DOHH2 (cell line): ENCODE data around the gene BOD1L2.

Experiments used
- H3F3A ChIP-seq: fragments of 200-600 bp; sonication (generic), shearing (Covaris generic); 2 replicates; pipeline ENCODE4 v1.6.0; 2016; ENCODE audit warnings: antibody characterized with exemption, mild to moderate bottlenecking; ENCODE audit not compliant: control insufficient read depth, insufficient read depth
- H3K27ac ChIP-seq: fragments of 200-600 bp; sonication (generic); 2 replicates; pipeline ENCODE4 v1.5.1; 2014; ENCODE audit warnings: low read depth, mild to moderate bottlenecking, low read length, moderate library complexity
- H3K27me3 ChIP-seq: fragments of 200-600 bp; sonication (generic); 2 replicates; pipeline ENCODE4 v1.6.1; 2014; ENCODE audit warnings: mild to moderate bottlenecking, low read length, mixed read lengths; ENCODE audit not compliant: control insufficient read depth
- H3K36me3 ChIP-seq: fragments of 200-600 bp; sonication (generic); 2 replicates; pipeline ENCODE4 v1.6.1; 2014; ENCODE audit warnings: mild to moderate bottlenecking, low read length, moderate library complexity, mixed read lengths; ENCODE audit not compliant: control insufficient read depth
- H3K4me1 ChIP-seq: fragments of 200-600 bp; sonication (generic); 2 replicates; pipeline ENCODE4 v1.6.1; 2014; ENCODE audit warnings: mild to moderate bottlenecking, low read length, mixed read lengths; ENCODE audit not compliant: control insufficient read depth
- H3K4me2 ChIP-seq: fragments of 200-600 bp; sonication (generic); 2 replicates; pipeline ENCODE4 v1.6.0; 2014; ENCODE audit warnings: mild to moderate bottlenecking, low read length, moderate library complexity
- H3K4me3 ChIP-seq: fragments of 200-600 bp; sonication (generic); 2 replicates; pipeline ENCODE4 v1.5.1; 2014; ENCODE audit warnings: mild to moderate bottlenecking, low read length, mixed read lengths
- H3K79me2 ChIP-seq: fragments of 200-600 bp; sonication (generic); 2 replicates; pipeline ENCODE4 v1.6.1; 2014; ENCODE audit warnings: mild to moderate bottlenecking, low read length, mixed read lengths; ENCODE audit not compliant: control insufficient read depth
- H3K9me2 ChIP-seq: fragments of 200-600 bp; sonication (generic); replicated peaks from 2 replicates; pipeline ENCODE4 v1.6.1; 2014; ENCODE audit warnings: mild to moderate bottlenecking, low read length, mixed read lengths; ENCODE audit not compliant: control insufficient read depth
- H3K9me3 ChIP-seq: fragments of 200-600 bp; sonication (generic); 2 replicates; pipeline ENCODE4 v1.6.1; 2014; ENCODE audit warnings: antibody characterized with exemption, low read length, mixed read lengths; ENCODE audit not compliant: control insufficient read depth, insufficient read depth
- H4K20me1 ChIP-seq: fragments of 200-600 bp; sonication (generic); 2 replicates; pipeline ENCODE4 v1.6.0; 2014; ENCODE audit warnings: low read depth, mild to moderate bottlenecking, antibody characterized with exemption, low read length, moderate library complexity; ENCODE audit not compliant: control insufficient read depth, insufficient read depth
- CTCF ChIP-seq: fragments of 200-600 bp; sonication (generic); IDR thresholded peaks from one replicate; pipeline ENCODE4 v1.5.1; 2014; ENCODE audit warnings: antibody characterized with exemption, mild to moderate bottlenecking, low read depth, low read length; ENCODE audit not compliant: poor library complexity, severe bottlenecking
- EZH2phosphoT487 ChIP-seq: fragments of 200-600 bp; sonication (generic); IDR thresholded peaks from 2 replicates; pipeline ENCODE4 v1.6.1; 2017; ENCODE audit warnings: borderline replicate concordance, mild to moderate bottlenecking, antibody characterized with exemption, low read length, moderate library complexity, mixed read lengths

BOD1L2 gene

GRCh38 chr18:57143265-57143664 lies 3.6 kb upstream of the BOD1L2 start:
- Histone ChIP-seq H3K27ac (no peak overlapping the region), H3K27me3 (peaks cover 10% of the 10 kb centered on the region), H3K9me3 (no peaks in the 10 kb centered on the region), H3K9me2 (no peaks in the 10 kb centered on the region), H3K4me3 (no peak overlapping the region), H3K79me2 (no peaks in the 10 kb centered on the region), H3K36me3 (no peaks in the 10 kb centered on the region), H4K20me1 (no peaks in the 10 kb centered on the region), H3F3A (no peaks in the 10 kb centered on the region), H3K4me2 (no peak overlapping the region), H3K4me1 (no peaks in the 10 kb centered on the region)
- TF ChIP-seq EZH2phosphoT487 (no peak), CTCF (no peak)

GRCh38 chr18:57148263-57148662 lies 1.4 kb downstream of the BOD1L2 start:
- Histone ChIP-seq H3K4me2 (no peak overlapping the region), H3K9me3 (no peaks in the 10 kb centered on the region), H3K9me2 (no peaks in the 10 kb centered on the region), H4K20me1 (no peaks in the 10 kb centered on the region), H3K4me1 (peaks cover 16% of the 10 kb centered on the region), H3K79me2 (no peaks in the 10 kb centered on the region), H3K27me3 (peaks cover 18% of the 10 kb centered on the region), H3K36me3 (no peaks in the 10 kb centered on the region), H3F3A (no peaks in the 10 kb centered on the region), H3K4me3 (no peak overlapping the region), H3K27ac (no peak overlapping the region)
- TF ChIP-seq CTCF: no peak
- TF ChIP-seq EZH2phosphoT487: no peak

GRCh38 chr18:57149051-57149450 lies 2.2 kb downstream of the BOD1L2 start:
- TF ChIP-seq CTCF (no peak), EZH2phosphoT487 (no peak)
- H3K4me3 ChIP-seq: no peak overlapping the region
- H3K9me2 ChIP-seq: no peaks in the 10 kb centered on the region
- no peaks in the 10 kb centered on the region for H3K36me3 ChIP-seq
- H4K20me1 ChIP-seq: no peaks in the 10 kb centered on the region
- H3K9me3 ChIP-seq: no peaks in the 10 kb centered on the region
- H3K79me2 ChIP-seq: no peaks in the 10 kb centered on the region
- H3K4me2 ChIP-seq: no peak overlapping the region
- H3F3A ChIP-seq: no peaks in the 10 kb centered on the region
- H3K4me1 ChIP-seq: peaks cover 16% of the 10 kb centered on the region
- H3K27me3 ChIP-seq: peaks cover 14% of the 10 kb centered on the region
- H3K27ac ChIP-seq: no peak overlapping the region

- Histone ChIP-seq H3K79me2 (no peaks in the 10 kb centered on the region), H3K9me2 (no peaks in the 10 kb centered on the region), H3K36me3 (no peaks in the 10 kb centered on the region), H3K27ac (no peak overlapping the region), H3F3A (no peaks in the 10 kb centered on the region), H3K4me2 (peak overlapping the region; percentile 16; the same call in 1 of the 2 replicates), H4K20me1 (no peaks in the 10 kb centered on the region), H3K9me3 (no peaks in the 10 kb centered on the region), H3K27me3 (peaks cover 13% of the 10 kb centered on the region), H3K4me1 (peaks cover 16% of the 10 kb centered on the region), H3K4me3 (no peak overlapping the region)
- TF ChIP-seq CTCF (no peak), EZH2phosphoT487 (no peak)
Measured at GRCh38 chr18:57149531-57149930, 2.6 kb downstream of the BOD1L2 start.
